Peyer's patch (tissue), 4 donors: Measurements from ENCODE around the gene USP30.

Experiments
- POLR2A ChIP-seq, 2 donors: fragments of 450-650 bp; IDR thresholded peaks; one replicate each; pipeline ENCODE4 v1.5.1; 2017; ENCODE audit warnings: antibody characterized with exemption in 2 of 2, mild to moderate bottlenecking in 2 of 2, moderate library complexity in 2 of 2
- TF ChIP-seq, protein P1 (sequence below), 6 experiments: fragments of 450-650 bp in 4 of 6; fragments of 200-600 bp in 2 of 6; sonication (generic) in 1 of 6; IDR thresholded peaks; one replicate each; pipeline ENCODE4 v1.5.1; 2017 to 2019; ENCODE audit warnings: antibody characterized with exemption in 6 of 6, mild to moderate bottlenecking in 3 of 6, moderate library complexity in 1 of 6

GRCh38 chr12:109116611-109116949, 64.2 kb downstream of the USP30 start:
- TF ChIP-seq, protein P1, sequence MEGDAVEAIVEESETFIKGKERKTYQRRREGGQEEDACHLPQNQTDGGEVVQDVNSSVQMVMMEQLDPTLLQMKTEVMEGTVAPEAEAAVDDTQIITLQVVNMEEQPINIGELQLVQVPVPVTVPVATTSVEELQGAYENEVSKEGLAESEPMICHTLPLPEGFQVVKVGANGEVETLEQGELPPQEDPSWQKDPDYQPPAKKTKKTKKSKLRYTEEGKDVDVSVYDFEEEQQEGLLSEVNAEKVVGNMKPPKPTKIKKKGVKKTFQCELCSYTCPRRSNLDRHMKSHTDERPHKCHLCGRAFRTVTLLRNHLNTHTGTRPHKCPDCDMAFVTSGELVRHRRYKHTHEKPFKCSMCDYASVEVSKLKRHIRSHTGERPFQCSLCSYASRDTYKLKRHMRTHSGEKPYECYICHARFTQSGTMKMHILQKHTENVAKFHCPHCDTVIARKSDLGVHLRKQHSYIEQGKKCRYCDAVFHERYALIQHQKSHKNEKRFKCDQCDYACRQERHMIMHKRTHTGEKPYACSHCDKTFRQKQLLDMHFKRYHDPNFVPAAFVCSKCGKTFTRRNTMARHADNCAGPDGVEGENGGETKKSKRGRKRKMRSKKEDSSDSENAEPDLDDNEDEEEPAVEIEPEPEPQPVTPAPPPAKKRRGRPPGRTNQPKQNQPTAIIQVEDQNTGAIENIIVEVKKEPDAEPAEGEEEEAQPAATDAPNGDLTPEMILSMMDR (IDR thresholded peaks at IDR 0.05): no peak
- TF ChIP-seq POLR2A (IDR thresholded peaks at IDR 0.05): no peak
